Activated gamma-delta T cell treated with anti-CD3 and anti-CD28 coated beads, Interleukin-2, amount 50 U/mL, for 16 hours (primary cell): ENCODE data around the gene SPRN.
"Not testable (repeated sequence)": the region's sequence is repeated elsewhere in the genome, so short reads cannot be mapped to it uniquely, and the experiment has no call there.

Experiments used
- DNase-seq: peaks from one replicate; pipeline ENCODE4 v3.0.0-alpha.2; 2020; ENCODE audit warnings: low read depth

The SPRN gene

GRCh38 chr10:133456041-133456951 lies 31.9 kb upstream of the SPRN start:
- DNase-seq: no peak

GRCh38 chr10:133455611-133456031 lies 31.2 kb upstream of the SPRN start:
- DNase-seq: no peak

GRCh38 chr10:133455196-133455595 lies 30.8 kb upstream of the SPRN start:
- no peak for DNase-seq

GRCh38 chr10:133454204-133454893 lies 29.9 kb upstream of the SPRN start:
- no peak for DNase-seq

- no peak for DNase-seq
Observed at GRCh38 chr10:133453516-133454203, 29.2 kb upstream of the SPRN start, which contains the start of gene SCART1. TSS of gene SCART1 (plus strand) at chr10:133453945. CDS start at chr10:133453998, 53 bp downstream.

GRCh38 chr10:133452453-133452852 lies 28.0 kb upstream of the SPRN start:
- DNase-seq: no peak

GRCh38 chr10:133451346-133451745 lies 26.9 kb upstream of the SPRN start:
- DNase-seq: no peak

- no peak for DNase-seq
Observed at GRCh38 chr10:133448120-133448519, 23.7 kb upstream of the SPRN start.

- DNase-seq: no peak
Observed at GRCh38 chr10:133446979-133447378, 22.6 kb upstream of the SPRN start.

- no peak for DNase-seq
Observed at GRCh38 chr10:133445751-133446708, 21.6 kb upstream of the SPRN start.

GRCh38 chr10:133445268-133445732 lies 20.9 kb upstream of the SPRN start:
- DNase-seq: no peak

- DNase-seq: no peak
Observed at GRCh38 chr10:133444342-133445267, 20.2 kb upstream of the SPRN start.

- no peak for DNase-seq
Observed at GRCh38 chr10:133442967-133443924, 18.8 kb upstream of the SPRN start.

- DNase-seq: no peak
Observed at GRCh38 chr10:133442191-133442966, 18.0 kb upstream of the SPRN start.

GRCh38 chr10:133441780-133442179 lies 17.4 kb upstream of the SPRN start:
- DNase-seq: no peak

GRCh38 chr10:133441356-133441755 lies 16.9 kb upstream of the SPRN start:
- not testable (repeated sequence) for DNase-seq

- DNase-seq: no peak
Observed at GRCh38 chr10:133440633-133441285, 16.3 kb upstream of the SPRN start.
